Measurements from ENCODE around the gene MEIOSIN. TPM values are rescaled to one million over a fixed set of nuclear protein-coding genes. Genes with fewer than 3 reads are reported as not detected.
"Not testable (repeated sequence)": the region's sequence is repeated elsewhere in the genome, so short reads cannot be mapped to it uniquely, and the experiment has no call there.

MEIOSIN gene, protein sequence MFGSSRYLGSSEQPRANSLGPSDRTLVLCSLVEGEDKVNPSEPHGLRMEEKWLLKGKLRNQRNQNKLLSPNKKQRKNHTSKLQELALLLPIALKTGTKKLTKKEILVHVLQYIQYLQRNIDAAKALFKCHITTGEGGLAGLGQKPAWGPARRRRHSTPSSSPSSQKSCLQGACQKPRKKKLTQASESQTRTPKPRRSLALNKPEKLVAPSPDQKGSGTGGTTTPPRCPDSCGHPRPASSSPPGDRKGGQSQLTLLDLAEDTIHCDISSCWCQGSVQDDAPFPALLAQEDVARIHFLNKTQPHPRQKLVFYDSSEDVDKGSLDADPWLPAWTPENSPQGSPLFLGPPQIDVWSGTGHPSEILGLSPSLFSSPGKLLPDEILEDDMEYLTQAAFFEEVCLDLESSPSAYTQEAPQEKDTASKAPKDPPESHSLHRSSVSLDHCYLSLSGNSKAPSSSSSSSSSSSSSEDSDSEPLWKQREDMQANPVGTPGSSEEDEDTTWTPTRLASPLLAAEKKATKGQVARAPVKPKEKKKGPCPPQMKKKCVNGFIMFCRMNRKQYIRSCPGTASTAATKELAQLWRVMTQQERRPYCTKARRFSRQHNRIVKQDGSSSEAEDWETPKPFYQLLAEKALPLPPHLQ
- total RNA-seq (2014; rRNA removed; shearing (Covaris generic)) = not detected in 2 replicates
- total RNA-seq (2022) = not detected in 2 replicates
- Bru-seq, nascent RNA = percentile 5 among the genes with signal in this experiment
- not detected for BruChase-seq, experiment 1, labeled RNA remaining after a 6-hour chase
- BruChase-seq, experiment 2, labeled RNA remaining after a 2-hour chase = not detected
- long read RNA-seq = 0 reads

DNA sequence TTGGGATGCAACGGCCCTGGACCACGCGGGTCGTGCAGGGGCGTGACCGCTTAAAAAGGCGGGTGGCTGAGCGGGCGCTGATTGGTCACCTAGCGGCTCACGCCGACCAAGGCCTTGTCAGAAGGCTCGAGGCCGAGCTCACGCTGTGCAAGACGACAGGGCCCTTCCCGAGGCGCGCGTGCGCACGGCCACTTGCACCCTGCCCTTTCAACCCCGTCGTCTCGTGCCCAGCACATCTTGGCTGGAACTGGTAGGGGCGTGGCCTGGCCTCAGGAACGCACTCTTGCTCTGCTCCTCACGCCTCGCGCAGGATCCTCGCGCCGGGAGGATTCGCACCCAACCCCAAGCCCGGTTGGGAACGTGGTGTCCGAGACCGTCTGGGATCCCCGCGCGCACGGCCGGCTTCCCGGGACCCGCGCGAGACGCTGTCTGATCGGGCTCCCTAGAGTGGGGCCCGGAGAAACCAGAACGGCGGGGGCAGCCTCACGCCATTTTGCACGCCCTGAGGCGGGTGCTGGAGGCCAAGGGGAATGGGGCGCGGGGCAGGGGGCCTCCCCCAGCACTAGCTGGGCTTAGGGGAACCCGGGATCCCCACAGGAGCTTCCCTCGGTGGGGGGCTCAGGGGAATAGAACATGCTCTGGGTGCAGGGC is at the start of gene MEIOSIN:
Gene MEIOSIN (plus strand): TSS at position 280 of the 651 bp plus-strand sequence. CDS start 1,938 bp downstream, outside the sequence.
- no peaks in the 10 kb centered on the region for H4K20me1 ChIP-seq (ENCODE audit: insufficient read depth, low read length)
- peaks cover 24% of the 10 kb centered on the region; the same call in 1 of the 2 replicates for H3K79me2 ChIP-seq (ENCODE audit: insufficient read depth, low read depth, low read length)
- CTCF ChIA-PET (ENCODE audit: unreplicated experiment) = no interaction called here
- peaks cover 11% of the 10 kb centered on the region for H3K4me1 ChIP-seq (ENCODE audit: insufficient read depth, low read length, poor library complexity, severe bottlenecking)
- no peak for DNase-seq (ENCODE audit: low spot score)
- no peak for TF ChIP-seq EZH2phosphoT487 (IDR thresholded peaks at IDR 0.05; ENCODE audit: borderline replicate concordance, low read depth, low read length)
- TF ChIP-seq, protein P1, sequence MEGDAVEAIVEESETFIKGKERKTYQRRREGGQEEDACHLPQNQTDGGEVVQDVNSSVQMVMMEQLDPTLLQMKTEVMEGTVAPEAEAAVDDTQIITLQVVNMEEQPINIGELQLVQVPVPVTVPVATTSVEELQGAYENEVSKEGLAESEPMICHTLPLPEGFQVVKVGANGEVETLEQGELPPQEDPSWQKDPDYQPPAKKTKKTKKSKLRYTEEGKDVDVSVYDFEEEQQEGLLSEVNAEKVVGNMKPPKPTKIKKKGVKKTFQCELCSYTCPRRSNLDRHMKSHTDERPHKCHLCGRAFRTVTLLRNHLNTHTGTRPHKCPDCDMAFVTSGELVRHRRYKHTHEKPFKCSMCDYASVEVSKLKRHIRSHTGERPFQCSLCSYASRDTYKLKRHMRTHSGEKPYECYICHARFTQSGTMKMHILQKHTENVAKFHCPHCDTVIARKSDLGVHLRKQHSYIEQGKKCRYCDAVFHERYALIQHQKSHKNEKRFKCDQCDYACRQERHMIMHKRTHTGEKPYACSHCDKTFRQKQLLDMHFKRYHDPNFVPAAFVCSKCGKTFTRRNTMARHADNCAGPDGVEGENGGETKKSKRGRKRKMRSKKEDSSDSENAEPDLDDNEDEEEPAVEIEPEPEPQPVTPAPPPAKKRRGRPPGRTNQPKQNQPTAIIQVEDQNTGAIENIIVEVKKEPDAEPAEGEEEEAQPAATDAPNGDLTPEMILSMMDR (conservative IDR thresholded peaks at IDR 0.05; ENCODE audit: low read length) = no peak
- H3K36me3 ChIP-seq (ENCODE audit: insufficient read depth, low read length) = no peaks in the 10 kb centered on the region
- no peak within 1 kb of the TSS for H3K27ac ChIP-seq (ENCODE audit: low read depth, low read length, poor library complexity, severe bottlenecking)
- no TSS peak for BruUV-seq (replicated peaks)
- no peaks in the 10 kb centered on the region for H3K9me3 ChIP-seq (ENCODE audit: low read length)
- H3K4me3 ChIP-seq (ENCODE audit: low read depth, low read length, poor library complexity, severe bottlenecking) = no peak within 1 kb of the TSS
- POLR2A ChIA-PET = interaction anchor here (0.7 kb wide), 1 partner anchor 16 kb away, joined by 4 read pairs; no protein-coding TSS in a partner anchor
- intact Hi-C loops (cut with micrococcal nuclease; ENCODE audit: unreplicated experiment) = no loop called here
- H3K4me2 ChIP-seq (ENCODE audit: low read length) = no peak within 1 kb of the TSS
- H2AFZ ChIP-seq (ENCODE audit: low read length) = no peak within 1 kb of the TSS
- H3K9me2 ChIP-seq (ENCODE audit: insufficient read depth, low read length) = no peaks in the 10 kb centered on the region

DNA sequence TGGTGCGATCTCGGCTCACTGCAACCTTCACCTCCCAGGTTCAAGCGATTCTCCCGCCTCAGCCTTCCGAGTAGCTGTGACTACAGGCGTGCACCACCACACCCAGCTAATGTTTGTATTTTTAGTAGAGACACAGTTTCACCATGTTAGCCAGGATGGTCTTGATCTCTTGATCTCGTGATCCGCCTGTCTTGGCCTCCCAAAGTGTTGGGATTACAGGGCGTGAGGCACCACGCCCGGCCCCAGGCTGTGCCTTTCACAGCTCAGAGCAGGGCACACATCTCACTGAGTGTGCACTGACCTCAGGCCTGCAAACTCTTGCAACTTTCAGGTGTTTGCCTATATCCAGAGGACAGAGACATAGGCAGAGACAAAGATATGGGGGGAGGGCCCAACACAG is 48.2 kb upstream of the MEIOSIN start:
- peaks cover 11% of the 10 kb centered on the region for H3K79me2 ChIP-seq (ENCODE audit: insufficient read depth, low read depth, low read length)
- H2AFZ ChIP-seq (ENCODE audit: low read length); H3K4me3 ChIP-seq (ENCODE audit: low read depth, low read length, poor library complexity, severe bottlenecking); H3K9me3 ChIP-seq (ENCODE audit: low read length); H3K4me1 ChIP-seq (ENCODE audit: insufficient read depth, low read length, poor library complexity, severe bottlenecking); CTCF ChIA-PET (ENCODE audit: unreplicated experiment); H4K20me1 ChIP-seq (ENCODE audit: insufficient read depth, low read length); BruUV-seq (replicated peaks); intact Hi-C loops (cut with micrococcal nuclease; ENCODE audit: unreplicated experiment); H3K4me2 ChIP-seq (ENCODE audit: low read length); H3K27ac ChIP-seq (ENCODE audit: low read depth, low read length, poor library complexity, severe bottlenecking); POLR2A ChIA-PET; H3K9me2 ChIP-seq (ENCODE audit: insufficient read depth, low read length); DNase-seq (ENCODE audit: low spot score): not testable (repeated sequence)
- H3K36me3 ChIP-seq (ENCODE audit: insufficient read depth, low read length) = peaks cover 65% of the 10 kb centered on the region

- peaks cover 27% of the 10 kb centered on the region for H3K79me2 ChIP-seq (ENCODE audit: insufficient read depth, low read depth, low read length)
- no peak overlapping the region for H3K4me2 ChIP-seq (ENCODE audit: low read length)
- no peaks in the 10 kb centered on the region for H3K9me3 ChIP-seq (ENCODE audit: low read length)
- no peak for DNase-seq (ENCODE audit: low spot score)
- peaks cover 65% of the 10 kb centered on the region for H3K36me3 ChIP-seq (ENCODE audit: insufficient read depth, low read length)
- H3K4me3 ChIP-seq (ENCODE audit: low read depth, low read length, poor library complexity, severe bottlenecking) = no peak overlapping the region
- ChIA-PET CTCF (ENCODE audit: unreplicated experiment) (no interaction called here), POLR2A (interaction anchor here (1.0 kb wide), 1 partner anchor 17 kb away, joined by 3 read pairs; no protein-coding TSS in a partner anchor)
- peaks cover 5% of the 10 kb centered on the region; the same call in 1 of the 2 replicates for H4K20me1 ChIP-seq (ENCODE audit: insufficient read depth, low read length)
- no peaks in the 10 kb centered on the region for H3K9me2 ChIP-seq (ENCODE audit: insufficient read depth, low read length)
- no TSS peak for BruUV-seq (replicated peaks)
- intact Hi-C loops (cut with micrococcal nuclease; ENCODE audit: unreplicated experiment) = no loop called here
- TF ChIP-seq EZH2phosphoT487 (IDR thresholded peaks at IDR 0.05; ENCODE audit: borderline replicate concordance, low read depth, low read length) = no peak
- TF ChIP-seq, protein P1 (conservative IDR thresholded peaks at IDR 0.05; ENCODE audit: low read length) = 0 out of 2 replicates have a peak, but pooled peaks have one; percentile 33
- H3K4me1 ChIP-seq (ENCODE audit: insufficient read depth, low read length, poor library complexity, severe bottlenecking) = peaks cover 8% of the 10 kb centered on the region
- no peak overlapping the region for H3K27ac ChIP-seq (ENCODE audit: low read depth, low read length, poor library complexity, severe bottlenecking)
- no peak overlapping the region for H2AFZ ChIP-seq (ENCODE audit: low read length)
These were observed 45.6 kb upstream of the MEIOSIN start for GRCh38 chr19:45687599-45687998.

Data from OCI-LY7 (cell line).